NCI-H2196 treated with DMSO at 0.1 percent for 48 hours (cell line): ENCODE results near the gene TNS3.

Experiments used
- DNase-seq: peaks from one replicate; lab custom pipeline; 2025; ENCODE audit not compliant: unreplicated experiment; lab: John Stamatoyannopoulos, UW

Gene TNS3

GRCh38 chr7:47508389-47509380 is 73.2 kb downstream of the TNS3 start:
- no peak for DNase-seq

- no peak for DNase-seq
Measured at GRCh38 chr7:47507522-47507921, 74.4 kb downstream of the TNS3 start.

- DNase-seq = no peak
Measured at GRCh38 chr7:47506382-47507339, 75.2 kb downstream of the TNS3 start.

- DNase-seq = no peak
Measured at GRCh38 chr7:47505312-47506007, 76.5 kb downstream of the TNS3 start.

- DNase-seq = no peak
Measured at GRCh38 chr7:47504551-47505311, 77.2 kb downstream of the TNS3 start.

- no peak for DNase-seq
Measured at GRCh38 chr7:47503281-47503680, 78.6 kb downstream of the TNS3 start.

GRCh38 chr7:47502240-47502877 is 79.6 kb downstream of the TNS3 start:
- no peak for DNase-seq

GRCh38 chr7:47501406-47501805 is 80.5 kb downstream of the TNS3 start:
- DNase-seq = no peak

GRCh38 chr7:47500103-47500563 is 81.8 kb downstream of the TNS3 start:
- DNase-seq = no peak

- DNase-seq = no peak
Measured at GRCh38 chr7:47498229-47499056, 83.5 kb downstream of the TNS3 start.

- no peak for DNase-seq
Measured at GRCh38 chr7:47497367-47498096, 84.4 kb downstream of the TNS3 start.

- no peak for DNase-seq
Measured at GRCh38 chr7:47496666-47497065, 85.2 kb downstream of the TNS3 start.

GRCh38 chr7:47496056-47496665 is 85.8 kb downstream of the TNS3 start:
- no peak for DNase-seq

GRCh38 chr7:47493976-47494911 is 87.7 kb downstream of the TNS3 start:
- DNase-seq = no peak

- no peak for DNase-seq
Measured at GRCh38 chr7:47492716-47493325, 89.1 kb downstream of the TNS3 start.
